Ovary (tissue), 10 donors: ENCODE measurements around the gene PVR. TPM values are rescaled to one million over a fixed set of nuclear protein-coding genes. Genes with fewer than 3 reads are reported as not detected.

Experiments used
- DNase-seq, 5 donors: peaks; one replicate each; pipeline ENCODE4 v3.0.0-alpha.2; 2019 to 2020
- H3K27ac ChIP-seq, 2 donors: fragments of 200-600 bp; one replicate each; pipeline versions ENCODE4 v1.5.1 to v1.8.0; 2019 to 2022
- H3K27me3 ChIP-seq: fragments of 200-600 bp; one replicate; pipeline ENCODE4 v1.8.0; 2022
- H3K36me3 ChIP-seq: fragments of 200-600 bp; sonication (generic); one replicate; pipeline ENCODE4 v1.5.1; 2019
- H3K4me1 ChIP-seq: one replicate; pipeline ENCODE4 v1.8.1; 2013; ENCODE audit warnings: mild to moderate bottlenecking, moderate library complexity; ENCODE audit not compliant: insufficient read depth
- H3K4me3 ChIP-seq: fragments of 200-600 bp; sonication (generic); one replicate; pipeline ENCODE4 v1.5.1; 2017
- H3K9me3 ChIP-seq, 2 donors: fragments of 200-600 bp in 1 of 2; sonication (generic) in 1 of 2; one replicate each; pipeline versions ENCODE4 v1.5.1 to v1.8.1; 2013 to 2019; ENCODE audit warnings: mild to moderate bottlenecking in 1 of 2, moderate library complexity in 1 of 2
- EP300 ChIP-seq: sonication (generic); formaldehyde crosslinking; IDR thresholded peaks from one replicate; pipeline ENCODE4 v1.6.1; 2017; ENCODE audit warnings: antibody characterized with exemption
- POLR2A ChIP-seq: fragments of 450-650 bp; IDR thresholded peaks from one replicate; pipeline ENCODE4 v1.6.1; 2017; ENCODE audit warnings: antibody characterized with exemption, mild to moderate bottlenecking, moderate library complexity
- WGBS, 3 donors: extraction: QIAGEN DNeasy Blood & Tissue Kit in 1 of 3; methylation state at CpG; one replicate each; pipeline versions ENCODE4 v1.1.5 to v1.1.7; 2013 to 2017; 5-methylcytosine and 5-hydroxymethylcytosine counted together
- intact Hi-C, 4 donors: fragments of 100-400 bp; cut with DNase I; formaldehyde crosslinking; loops; one replicate each; pipeline versions ENCODE4 v1.11.0 to v1.15.1; 2022 to 2023
- long read RNA-seq, 3 donors: library from polyadenylated mRNA in 2 of 3; unstranded in 2 of 3; transcript quantifications; one replicate each; pipeline ENCODE4 v2.0.0 and lab custom pipeline, GENCODE V29; 2021 to 2026
- polyA plus RNA-seq, 2 donors: library from polyadenylated mRNA; stranded (reverse); fragments of 200-250 nt in 1 of 2; fragments of 350-450 nt in 1 of 2; fragmentation: Illumina TruSeq in 1 of 2; extraction: RNeasy Lipid Tissue Mini Kit (QIAGEN cat#74804) in 1 of 2; gene quantifications; one replicate each; pipeline ENCODE4 v1.2.3, GENCODE V29; 2013 to 2014
- total RNA-seq, 7 donors: library from RNA; depleted of rRNA in 2 of 7; stranded (reverse); fragments of >200 nt in 2 of 7; fragmentation: NEBNext Ultra II Directional in 3 of 7; extraction: Animal tissue kit (Norgen Biotek cat#: 25700) in 3 of 7; gene quantifications; one replicate each; pipeline versions ENCODE4 v1.1.0 to v1.2.4, GENCODE V29; 2016 to 2023
- TF ChIP-seq, protein P1 (sequence below), 3 donors: fragments of 450-650 bp in 2 of 3; fragments of 200-600 bp in 1 of 3; IDR thresholded peaks; one replicate each; pipeline versions ENCODE4 v1.5.1 to v1.8.0; 2016 to 2022; ENCODE audit warnings: antibody characterized with exemption in 3 of 3, mild to moderate bottlenecking in 1 of 3
- donor health status: DM: no; HTN: no; CAD: no; lungs with moderate emphysema.
- donor health status: DM: no; HTN: no; CAD: no.
- donor health status: Bipolar disorder and iron deficiency.
- donor health status: DM: yes; HTN: yes; CAD: no.
- donor health status: DM: no; HTN: no; CAD: no.
- donor health status: DM: yes; HTN: yes; CAD: no.

PVR gene, protein sequence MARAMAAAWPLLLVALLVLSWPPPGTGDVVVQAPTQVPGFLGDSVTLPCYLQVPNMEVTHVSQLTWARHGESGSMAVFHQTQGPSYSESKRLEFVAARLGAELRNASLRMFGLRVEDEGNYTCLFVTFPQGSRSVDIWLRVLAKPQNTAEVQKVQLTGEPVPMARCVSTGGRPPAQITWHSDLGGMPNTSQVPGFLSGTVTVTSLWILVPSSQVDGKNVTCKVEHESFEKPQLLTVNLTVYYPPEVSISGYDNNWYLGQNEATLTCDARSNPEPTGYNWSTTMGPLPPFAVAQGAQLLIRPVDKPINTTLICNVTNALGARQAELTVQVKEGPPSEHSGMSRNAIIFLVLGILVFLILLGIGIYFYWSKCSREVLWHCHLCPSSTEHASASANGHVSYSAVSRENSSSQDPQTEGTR
- total RNA-seq (10 to 100 TPM; 18.8 to 26.6 (median 22.5) TPM), polyA plus RNA-seq (10 to 100 TPM; 14.0 to 33.9 TPM)
- long read RNA-seq, donor 1, transcript PVR-202 (7 exons, 3,166 nt): minor isoform, 5 of 60 reads
- long read RNA-seq, donor 1, transcript PVR-204 (6 exons, 1,344 nt): minor isoform, 10 of 60 reads
- long read RNA-seq, donor 1, transcript PVR-205 (8 exons, 3,325 nt): major isoform, 26 of 60 reads
- long read RNA-seq, donor 1, partial matches to known transcripts: 4 of 60 reads
- long read RNA-seq, donor 1, other reads (novel, unspliced or antisense): 11 of 60 reads
- long read RNA-seq, donor 2, partial matches to known transcripts: 5 of 9 reads
- long read RNA-seq, donor 2, other reads (novel, unspliced or antisense): 0 of 9 reads
- long read RNA-seq, donor 3, transcript PVR-204 (6 exons, 1,344 nt): minor isoform, 10 of 59 reads
- long read RNA-seq, donor 3, transcript PVR-203 (8 exons, 3,078 nt): minor isoform, 6 of 59 reads
- long read RNA-seq, donor 3, transcript PVR-205 (8 exons, 3,325 nt): major isoform, 30 of 59 reads
- long read RNA-seq, donor 3, partial matches to known transcripts: 4 of 59 reads
- long read RNA-seq, donor 3, other reads (novel, unspliced or antisense): 7 of 59 reads

DNA sequence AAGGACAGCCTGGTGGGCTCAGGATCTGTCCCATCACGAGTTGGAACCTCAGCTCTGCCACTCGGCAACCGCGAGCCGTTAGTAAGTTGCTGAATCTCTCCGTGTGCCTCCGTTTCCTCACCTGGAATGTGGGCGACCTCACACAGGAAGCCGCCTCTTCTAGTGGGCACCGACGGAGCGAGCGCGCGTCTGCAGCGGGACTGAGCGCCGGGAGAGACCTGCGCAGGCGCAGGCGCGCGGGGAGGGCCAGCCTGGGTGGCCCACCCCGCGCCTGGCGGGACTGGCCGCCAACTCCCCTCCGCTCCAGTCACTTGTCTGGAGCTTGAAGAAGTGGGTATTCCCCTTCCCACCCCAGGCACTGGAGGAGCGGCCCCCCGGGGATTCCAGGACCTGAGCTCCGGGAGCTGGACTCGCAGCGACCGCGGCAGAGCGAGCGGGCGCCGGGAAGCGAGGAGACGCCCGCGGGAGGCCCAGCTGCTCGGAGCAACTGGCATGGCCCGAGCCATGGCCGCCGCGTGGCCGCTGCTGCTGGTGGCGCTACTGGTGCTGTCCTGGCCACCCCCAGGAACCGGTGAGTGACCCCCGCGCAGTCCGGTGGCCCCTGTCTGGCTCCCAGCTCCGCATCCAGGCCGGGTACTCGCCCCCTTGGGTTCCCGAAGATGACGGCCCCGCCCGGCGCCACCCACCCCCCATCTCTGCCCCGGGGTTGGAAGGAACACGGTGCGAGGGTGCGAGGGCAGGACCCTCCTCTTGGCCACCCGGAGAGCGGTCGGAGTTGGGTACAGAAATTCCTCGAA, at the start of gene PVR:
PVR (plus strand) TSS at position 306 of the 797 bp plus-strand sequence; CDS start at position 493, 187 bp downstream.
- no peaks in the 10 kb centered on the region for H3K9me3 ChIP-seq
- H3K4me1 ChIP-seq: peaks cover 5% of the 10 kb centered on the region
- peak; percentile 71 to 81 (median 76) for DNase-seq
- TF ChIP-seq POLR2A: peak; percentile 66
- TF ChIP-seq, protein P1, sequence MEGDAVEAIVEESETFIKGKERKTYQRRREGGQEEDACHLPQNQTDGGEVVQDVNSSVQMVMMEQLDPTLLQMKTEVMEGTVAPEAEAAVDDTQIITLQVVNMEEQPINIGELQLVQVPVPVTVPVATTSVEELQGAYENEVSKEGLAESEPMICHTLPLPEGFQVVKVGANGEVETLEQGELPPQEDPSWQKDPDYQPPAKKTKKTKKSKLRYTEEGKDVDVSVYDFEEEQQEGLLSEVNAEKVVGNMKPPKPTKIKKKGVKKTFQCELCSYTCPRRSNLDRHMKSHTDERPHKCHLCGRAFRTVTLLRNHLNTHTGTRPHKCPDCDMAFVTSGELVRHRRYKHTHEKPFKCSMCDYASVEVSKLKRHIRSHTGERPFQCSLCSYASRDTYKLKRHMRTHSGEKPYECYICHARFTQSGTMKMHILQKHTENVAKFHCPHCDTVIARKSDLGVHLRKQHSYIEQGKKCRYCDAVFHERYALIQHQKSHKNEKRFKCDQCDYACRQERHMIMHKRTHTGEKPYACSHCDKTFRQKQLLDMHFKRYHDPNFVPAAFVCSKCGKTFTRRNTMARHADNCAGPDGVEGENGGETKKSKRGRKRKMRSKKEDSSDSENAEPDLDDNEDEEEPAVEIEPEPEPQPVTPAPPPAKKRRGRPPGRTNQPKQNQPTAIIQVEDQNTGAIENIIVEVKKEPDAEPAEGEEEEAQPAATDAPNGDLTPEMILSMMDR (IDR thresholded peaks at IDR 0.05): no peak
- H3K36me3 ChIP-seq: no peaks in the 10 kb centered on the region
- intact Hi-C loops: no loop called here
- peak within 1 kb of the TSS; percentile 77 to 84 for H3K27ac ChIP-seq
- H3K27me3 ChIP-seq: no peaks in the 10 kb centered on the region
- whole genome bisulfite sequencing, 3 donors: 0 to 1% (median 1%) methylated on average over 47 to 70 of the region's 70 CpGs
- peak within 1 kb of the TSS; percentile 93 for H3K4me3 ChIP-seq

DNA sequence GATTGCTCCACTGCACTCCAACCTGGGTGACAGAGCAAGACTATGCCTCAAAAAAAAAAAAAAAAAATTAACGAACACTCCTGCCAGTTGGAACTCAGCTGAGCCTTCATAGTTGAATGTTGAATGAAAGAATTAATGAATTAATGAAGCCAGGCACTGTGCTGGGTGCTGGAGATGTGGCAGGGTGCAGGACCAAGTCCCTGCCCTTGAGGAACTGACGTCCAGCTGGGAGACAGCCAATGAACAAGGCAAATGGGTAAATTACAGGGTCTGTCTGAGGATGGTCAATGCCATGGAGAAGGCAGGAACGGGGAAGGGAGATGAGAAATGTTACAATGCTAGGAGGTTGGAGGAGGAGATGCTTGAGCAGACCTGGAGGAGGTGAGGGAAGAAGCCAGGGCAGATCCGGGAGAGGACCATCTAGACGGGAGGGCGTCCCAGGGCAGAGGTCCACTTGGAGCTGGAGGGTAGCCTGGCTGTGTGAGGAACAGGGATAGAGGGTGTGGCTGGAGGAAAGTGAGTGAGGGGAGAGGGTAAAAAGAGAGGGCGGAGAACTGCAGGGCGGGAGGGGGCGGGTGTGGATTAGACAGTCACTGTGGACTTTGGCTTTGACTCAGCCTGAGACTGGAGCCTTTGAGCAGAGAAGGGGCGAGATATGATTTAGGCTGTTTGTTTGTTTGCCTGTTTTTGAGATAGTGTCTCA, 47.1 kb upstream of the PVR start:
- WGBS, 3 donors: 53 to 65% (median 61%) methylated on average over 10 of the region's 10 CpGs
- no peak for DNase-seq
- Histone ChIP-seq H3K27me3 (no peaks in the 10 kb centered on the region), H3K36me3 (no peaks in the 10 kb centered on the region), H3K4me3 (no peak overlapping the region), H3K4me1 (no peaks in the 10 kb centered on the region), H3K9me3 (no peaks in the 10 kb centered on the region), H3K27ac (no peak overlapping the region)
- TF ChIP-seq POLR2A: no peak
- intact Hi-C loops: no loop called here

DNA sequence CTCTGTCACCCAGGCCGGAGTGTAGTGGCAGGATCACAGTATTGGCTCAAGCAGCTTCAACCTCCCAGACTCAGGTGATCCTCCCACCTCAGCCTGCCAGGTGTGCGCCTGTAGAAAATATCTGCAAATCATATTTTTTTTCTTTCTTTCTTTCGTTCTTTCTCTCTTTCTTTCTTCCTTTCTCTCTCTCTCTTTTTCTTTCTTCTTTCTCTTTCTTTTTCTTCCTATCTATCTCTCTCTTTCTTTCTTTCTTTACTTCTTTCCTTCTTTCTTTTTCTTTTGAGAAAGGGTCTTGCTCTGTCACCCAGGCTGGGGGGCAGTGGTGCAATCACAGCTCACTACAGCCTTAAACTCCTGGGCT, 46.6 kb upstream of the PVR start:
- 61 to 73% (median 68%) methylated on average over 3 of the region's 3 CpGs for WGBS, 3 donors

DNA sequence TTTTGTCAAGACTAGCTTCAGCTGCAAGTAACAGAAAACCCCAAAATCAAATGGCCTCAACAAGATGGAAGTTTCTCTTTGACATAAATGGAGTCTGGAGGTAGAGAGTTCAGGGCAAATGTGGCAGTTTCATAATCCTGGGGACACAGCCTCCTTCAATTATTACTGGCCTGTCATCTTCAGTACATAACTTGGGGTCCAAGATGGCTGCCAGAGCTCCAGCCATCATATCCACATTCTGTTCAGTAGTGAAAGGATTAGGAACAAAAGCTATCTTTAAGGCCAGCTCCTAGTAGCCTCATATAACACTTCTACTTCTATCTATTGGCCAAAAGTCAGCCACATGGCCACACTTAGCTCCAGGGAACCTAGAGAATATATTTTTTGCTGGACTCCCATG, 45.4 kb upstream of the PVR start:
- Histone ChIP-seq H3K9me3 (no peaks in the 10 kb centered on the region), H3K36me3 (no peaks in the 10 kb centered on the region), H3K27me3 (no peaks in the 10 kb centered on the region), H3K27ac (no peak overlapping the region), H3K4me1 (peaks cover 1% of the 10 kb centered on the region), H3K4me3 (no peak overlapping the region)
- DNase-seq: no peak
- intact Hi-C loops: no loop called here
- TF ChIP-seq, protein P1 (IDR thresholded peaks at IDR 0.05): no peak
- TF ChIP-seq EP300 (no peak), POLR2A (no peak)

More for the DNA sequence above, 46.6 kb upstream of the PVR start:
- H3K4me1 ChIP-seq: no peaks in the 10 kb centered on the region
- TF ChIP-seq POLR2A: no peak
- no peaks in the 10 kb centered on the region for H3K9me3 ChIP-seq
- no peak overlapping the region for H3K27ac ChIP-seq
- intact Hi-C loops: no loop called here
- no peaks in the 10 kb centered on the region for H3K36me3 ChIP-seq
- DNase-seq: no peak
- H3K4me3 ChIP-seq: no peak overlapping the region
- no peaks in the 10 kb centered on the region for H3K27me3 ChIP-seq
